ENCODE results near the gene THADA. TPM values are rescaled to one million over a fixed set of nuclear protein-coding genes. Genes with fewer than 3 reads are reported as not detected.
"Not testable (repeated sequence)": the region's sequence is repeated elsewhere in the genome, so short reads cannot be mapped to it uniquely, and the experiment has no call there.

The THADA gene
- total and polyA plus RNA-seq, 10 donors: 14.2 to 51.3 (median 40.0) TPM

DNA sequence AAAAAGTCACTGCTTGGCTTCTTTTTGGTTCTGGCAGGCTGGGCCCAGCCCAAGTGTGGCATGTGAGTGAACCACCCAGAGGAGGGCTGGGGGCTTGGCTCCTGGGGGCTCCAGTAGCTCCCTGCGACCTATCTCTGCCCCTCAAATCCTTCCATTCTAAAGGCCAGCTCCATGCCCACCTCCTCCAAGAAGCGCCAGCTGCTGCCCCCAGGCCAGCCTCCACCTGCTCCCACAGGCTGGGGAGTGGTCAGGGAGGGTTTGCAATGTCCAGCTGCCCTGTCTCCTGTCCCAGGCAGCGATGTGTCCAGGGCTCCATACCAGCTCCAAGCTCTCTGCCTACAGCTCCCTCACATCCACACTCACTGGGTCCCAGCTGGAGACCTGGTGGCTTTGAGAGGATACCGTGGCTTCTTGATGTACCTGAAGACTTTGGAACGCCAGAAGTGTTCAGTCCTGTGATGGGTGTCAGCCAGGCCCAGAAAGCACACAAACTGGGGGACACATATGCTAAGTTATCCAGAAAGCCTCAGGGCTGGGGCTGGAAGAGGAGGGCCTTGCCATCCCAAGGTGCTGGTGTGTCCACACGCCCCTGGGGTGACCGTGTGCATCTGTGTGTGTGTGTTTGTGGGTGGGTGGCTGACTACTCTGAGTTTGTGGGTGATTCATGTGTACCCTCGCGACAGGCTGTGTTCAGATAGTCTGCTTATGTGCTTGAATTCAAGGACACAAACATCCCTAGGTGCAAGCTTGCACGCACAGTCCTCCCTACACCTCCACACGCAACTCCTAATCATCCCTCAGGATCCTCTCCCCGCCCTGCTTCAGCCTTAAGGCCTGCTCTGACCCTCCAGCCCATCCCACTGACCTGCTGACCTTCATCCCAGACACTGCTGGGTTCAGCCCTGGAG lies 402.8 kb downstream of the THADA start:
- no peaks in the 10 kb centered on the region for H3K9me3 ChIP-seq
- intact Hi-C loops (cut with DNase I; ENCODE audit: low total_unique reads): no loop called here
- no peak for TF ChIP-seq POLR2AphosphoS5 (IDR thresholded peaks at IDR 0.05)
- TF ChIP-seq, protein P1, sequence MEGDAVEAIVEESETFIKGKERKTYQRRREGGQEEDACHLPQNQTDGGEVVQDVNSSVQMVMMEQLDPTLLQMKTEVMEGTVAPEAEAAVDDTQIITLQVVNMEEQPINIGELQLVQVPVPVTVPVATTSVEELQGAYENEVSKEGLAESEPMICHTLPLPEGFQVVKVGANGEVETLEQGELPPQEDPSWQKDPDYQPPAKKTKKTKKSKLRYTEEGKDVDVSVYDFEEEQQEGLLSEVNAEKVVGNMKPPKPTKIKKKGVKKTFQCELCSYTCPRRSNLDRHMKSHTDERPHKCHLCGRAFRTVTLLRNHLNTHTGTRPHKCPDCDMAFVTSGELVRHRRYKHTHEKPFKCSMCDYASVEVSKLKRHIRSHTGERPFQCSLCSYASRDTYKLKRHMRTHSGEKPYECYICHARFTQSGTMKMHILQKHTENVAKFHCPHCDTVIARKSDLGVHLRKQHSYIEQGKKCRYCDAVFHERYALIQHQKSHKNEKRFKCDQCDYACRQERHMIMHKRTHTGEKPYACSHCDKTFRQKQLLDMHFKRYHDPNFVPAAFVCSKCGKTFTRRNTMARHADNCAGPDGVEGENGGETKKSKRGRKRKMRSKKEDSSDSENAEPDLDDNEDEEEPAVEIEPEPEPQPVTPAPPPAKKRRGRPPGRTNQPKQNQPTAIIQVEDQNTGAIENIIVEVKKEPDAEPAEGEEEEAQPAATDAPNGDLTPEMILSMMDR (IDR thresholded peaks at IDR 0.05 in 8 of 11, conservative IDR thresholded peaks at IDR 0.05 in 3 of 11): no peak
- TF ChIP-seq POLR2A (IDR thresholded peaks at IDR 0.05): no peak
- peaks cover 19 to 87% (median 59%) of the 10 kb centered on the region in 6 donors for H3K4me1 ChIP-seq
- H3K27ac ChIP-seq: peak overlapping the region; percentile 22 to 90 (median 76)
- no peaks in the 10 kb centered on the region for H3K36me3 ChIP-seq
- H3K4me3 ChIP-seq: no peak overlapping the region
- WGBS, 5 donors: 88 to 92% (median 91%) methylated on average over 9 to 12 of the region's 12 CpGs
- no peaks in the 10 kb centered on the region for H3K27me3 ChIP-seq (replicated peaks in 1 of 7)
- DNase-seq: no peak

DNA sequence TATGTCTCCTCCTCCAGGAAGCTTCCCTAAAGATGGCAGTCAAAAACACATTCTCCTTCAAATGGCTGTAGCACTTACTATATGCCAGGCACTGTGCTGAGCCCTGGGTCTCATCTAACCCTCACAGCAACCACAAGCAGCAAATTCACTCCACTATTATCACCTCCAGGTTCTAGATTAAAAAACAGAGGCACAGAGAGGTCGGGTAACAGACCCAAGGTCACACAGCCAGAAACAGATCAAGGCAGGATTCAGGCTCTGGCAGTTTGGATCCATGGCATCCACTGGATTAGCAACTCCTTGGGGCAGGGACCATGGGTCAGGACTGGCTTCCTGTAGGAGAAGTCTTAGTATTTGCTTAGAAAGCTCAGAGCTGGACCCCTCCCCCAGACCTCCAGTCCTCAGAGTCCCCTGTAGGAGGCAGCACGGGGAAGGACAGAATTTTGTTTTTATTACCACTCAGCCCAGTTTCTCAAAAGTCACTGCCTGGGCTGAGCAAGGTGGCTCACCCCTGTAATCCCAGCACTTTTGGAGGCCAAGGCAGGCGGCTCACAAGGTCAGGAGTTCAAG lies 403.8 kb downstream of the THADA start:
- peak overlapping the region in 5 of 8 donors; percentile 14 to 90 (median 81) for H3K27ac ChIP-seq
- peaks cover 19 to 86% (median 51%) of the 10 kb centered on the region in 6 donors for H3K4me1 ChIP-seq
- no peaks in the 10 kb centered on the region for H3K36me3 ChIP-seq
- TF ChIP-seq POLR2A (IDR thresholded peaks at IDR 0.05) (no peak), POLR2AphosphoS5 (IDR thresholded peaks at IDR 0.05) (no peak)
- TF ChIP-seq, protein P1 (IDR thresholded peaks at IDR 0.05 in 8 of 11, conservative IDR thresholded peaks at IDR 0.05 in 3 of 11): no peak
- no peak overlapping the region for H3K4me3 ChIP-seq
- DNase-seq: no peak
- H3K9me3 ChIP-seq: no peaks in the 10 kb centered on the region
- WGBS, 5 donors: 65 to 78% (median 72%) methylated on average over 3 of the region's 3 CpGs
- intact Hi-C loops (cut with DNase I; ENCODE audit: low total_unique reads): no loop called here
- H3K27me3 ChIP-seq (replicated peaks in 1 of 7): no peaks in the 10 kb centered on the region

- TF ChIP-seq POLR2A (IDR thresholded peaks at IDR 0.05): no peak
- TF ChIP-seq, protein P1 (IDR thresholded peaks at IDR 0.05 in 8 of 11, conservative IDR thresholded peaks at IDR 0.05 in 3 of 11): no peak
- TF ChIP-seq POLR2AphosphoS5 (IDR thresholded peaks at IDR 0.05): no peak
- 84 to 97% (median 91%) methylated on average over 6 to 10 of the region's 10 CpGs for WGBS, 5 donors
- intact Hi-C loops (cut with DNase I; ENCODE audit: low total_unique reads): no loop called here
- H3K27ac ChIP-seq: peak overlapping the region in 1 of 8 donors; percentile 21
- no peaks in the 10 kb centered on the region for H3K36me3 ChIP-seq
- H3K4me1 ChIP-seq: peaks cover 18 to 85% (median 37%) of the 10 kb centered on the region in 6 donors
- DNase-seq: no peak
- H3K27me3 ChIP-seq (replicated peaks in 1 of 7): no peaks in the 10 kb centered on the region
- no peak overlapping the region for H3K4me3 ChIP-seq
- no peaks in the 10 kb centered on the region for H3K9me3 ChIP-seq
These were observed 405.4 kb downstream of the THADA start for GRCh38 chr2:43190311-43191052.

DNA sequence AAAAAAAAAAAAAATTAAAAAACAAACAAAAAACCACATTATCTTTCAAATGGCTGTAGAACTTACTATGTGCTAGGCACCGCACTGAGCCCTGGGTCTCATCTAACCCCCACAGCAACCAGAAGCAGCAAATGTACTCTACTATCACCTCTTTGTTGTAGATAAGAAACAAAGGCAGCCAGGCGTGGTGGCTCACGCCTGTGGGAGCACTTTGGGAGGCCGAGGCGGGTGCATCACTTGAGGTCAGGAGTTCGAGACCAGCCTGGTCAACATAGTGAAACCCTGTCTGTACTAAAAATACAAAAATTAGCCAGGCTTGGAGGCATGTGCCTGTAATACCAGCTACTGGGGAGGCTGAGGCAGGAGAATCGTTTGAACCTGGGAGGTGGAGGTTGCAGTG lies 406.0 kb downstream of the THADA start:
- H3K27me3 ChIP-seq (replicated peaks in 1 of 7); H3K36me3 ChIP-seq; H3K27ac ChIP-seq; intact Hi-C loops (cut with DNase I; ENCODE audit: low total_unique reads); H3K4me3 ChIP-seq; DNase-seq; H3K9me3 ChIP-seq: not testable (repeated sequence)
- 81 to 93% (median 91%) methylated on average over 7 of the region's 7 CpGs for WGBS, 5 donors
- peaks cover 12 to 78% (median 34%) of the 10 kb centered on the region in 6 donors for H3K4me1 ChIP-seq
